Right lobe of liver (tissue), 4 donors: ENCODE data around the gene SH3RF1.

Source experiments
- POLR2A ChIP-seq: fragments of 450-650 bp; IDR thresholded peaks from one replicate; pipeline ENCODE4 v1.6.1; 2017; ENCODE audit warnings: antibody characterized with exemption, mild to moderate bottlenecking
- TF ChIP-seq, protein P1 (sequence below), 4 donors: fragments of 200-600 bp in 3 of 4; fragments of 450-650 bp in 1 of 4; IDR thresholded peaks; one replicate each; pipeline versions ENCODE4 v1.5.1 to v1.8.0; 2016 to 2022; ENCODE audit warnings: antibody characterized with exemption in 4 of 4, mild to moderate bottlenecking in 2 of 4
- donor health status: DM: no; HTN: no; CAD: no.
- donor health status: DM: no; HTN: no; CAD: no.
- donor health status: DM: no; HTN: yes; CAD: no.

DNA sequence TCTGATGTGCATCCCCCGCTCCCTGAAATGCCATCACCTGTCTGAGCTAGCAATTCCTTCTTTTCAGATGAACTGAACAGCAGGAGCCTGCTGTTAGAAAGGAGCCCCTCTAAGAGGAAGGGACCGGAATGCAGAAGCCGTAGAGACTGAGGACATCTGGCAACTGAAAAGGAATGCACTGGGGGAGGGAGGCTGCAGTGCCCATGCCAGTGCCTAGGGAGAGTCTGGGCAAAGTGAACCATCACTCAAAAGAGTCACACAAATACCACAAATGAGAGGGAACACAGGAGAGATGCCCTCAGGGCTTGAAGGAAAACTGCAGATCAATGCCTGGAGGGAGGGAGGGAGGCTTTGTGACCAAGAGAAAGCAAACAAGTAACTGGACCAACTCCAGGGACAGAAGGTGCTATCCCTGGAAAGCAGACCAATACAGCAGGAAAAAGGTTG, 166.8 kb downstream of the SH3RF1 start:
- TF ChIP-seq, protein P1, sequence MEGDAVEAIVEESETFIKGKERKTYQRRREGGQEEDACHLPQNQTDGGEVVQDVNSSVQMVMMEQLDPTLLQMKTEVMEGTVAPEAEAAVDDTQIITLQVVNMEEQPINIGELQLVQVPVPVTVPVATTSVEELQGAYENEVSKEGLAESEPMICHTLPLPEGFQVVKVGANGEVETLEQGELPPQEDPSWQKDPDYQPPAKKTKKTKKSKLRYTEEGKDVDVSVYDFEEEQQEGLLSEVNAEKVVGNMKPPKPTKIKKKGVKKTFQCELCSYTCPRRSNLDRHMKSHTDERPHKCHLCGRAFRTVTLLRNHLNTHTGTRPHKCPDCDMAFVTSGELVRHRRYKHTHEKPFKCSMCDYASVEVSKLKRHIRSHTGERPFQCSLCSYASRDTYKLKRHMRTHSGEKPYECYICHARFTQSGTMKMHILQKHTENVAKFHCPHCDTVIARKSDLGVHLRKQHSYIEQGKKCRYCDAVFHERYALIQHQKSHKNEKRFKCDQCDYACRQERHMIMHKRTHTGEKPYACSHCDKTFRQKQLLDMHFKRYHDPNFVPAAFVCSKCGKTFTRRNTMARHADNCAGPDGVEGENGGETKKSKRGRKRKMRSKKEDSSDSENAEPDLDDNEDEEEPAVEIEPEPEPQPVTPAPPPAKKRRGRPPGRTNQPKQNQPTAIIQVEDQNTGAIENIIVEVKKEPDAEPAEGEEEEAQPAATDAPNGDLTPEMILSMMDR (IDR thresholded peaks at IDR 0.05), result no peak
- TF ChIP-seq POLR2A, result no peak
